ENCODE results near the gene DNASE1L1.

The DNASE1L1 gene

GRCh38 chrX:154380787-154381186, 28.3 kb downstream of the DNASE1L1 start:
- no peak for DNase-seq

- DNase-seq, result no peak
Measured at GRCh38 chrX:154380153-154380552, 28.9 kb downstream of the DNASE1L1 start.

- DNase-seq, result no peak
Measured at GRCh38 chrX:154379569-154379951, 29.5 kb downstream of the DNASE1L1 start.

- peak; percentile 73 for DNase-seq
Measured at GRCh38 chrX:154378799-154379568, 30.1 kb downstream of the DNASE1L1 start, which contains the start of gene EMD. Gene EMD, plus strand, starts transcription at chrX:154379295. Its CDS starts 190 bp downstream, at chrX:154379485.

GRCh38 chrX:154378059-154378798, 30.8 kb downstream of the DNASE1L1 start:
- DNase-seq, result peak; percentile 78

GRCh38 chrX:154376774-154377173, 32.3 kb downstream of the DNASE1L1 start:
- DNase-seq, result no peak

GRCh38 chrX:154375156-154375504, 33.9 kb downstream of the DNASE1L1 start:
- DNase-seq, result no peak

GRCh38 chrX:154374313-154375155, 34.5 kb downstream of the DNASE1L1 start, which contains the start of gene FLNA:
Gene FLNA, minus strand, starts transcription at chrX:154374634. Its CDS starts 3,389 bp downstream, at chrX:154371245.
- DNase-seq, result no peak

GRCh38 chrX:154373340-154374306, 35.4 kb downstream of the DNASE1L1 start:
- peak; percentile 93 for DNase-seq

GRCh38 chrX:154372612-154373022, 36.4 kb downstream of the DNASE1L1 start:
- no peak for DNase-seq

GRCh38 chrX:154371789-154372300, 37.2 kb downstream of the DNASE1L1 start:
- DNase-seq, result no peak

- no peak for DNase-seq
Measured at GRCh38 chrX:154371017-154371788, 37.9 kb downstream of the DNASE1L1 start.

- DNase-seq, result no peak
Measured at GRCh38 chrX:154370300-154371016, 38.6 kb downstream of the DNASE1L1 start.

- DNase-seq, result peak; percentile 85
Measured at GRCh38 chrX:154369449-154370299, 39.4 kb downstream of the DNASE1L1 start.

- peak; percentile 97 for DNase-seq
Measured at GRCh38 chrX:154368630-154369448, 40.2 kb downstream of the DNASE1L1 start.

GRCh38 chrX:154367474-154368308, 41.4 kb downstream of the DNASE1L1 start:
- no peak for DNase-seq

- DNase-seq, result no peak
Measured at GRCh38 chrX:154366666-154367055, 42.4 kb downstream of the DNASE1L1 start.
